K562 (cell line): ENCODE measurements around the gene CDC5L. TPM values are rescaled to one million over a fixed set of nuclear protein-coding genes. Genes with fewer than 3 reads are reported as not detected.

ENCODE experiments used
- ATAC-seq: fragments of 200-7000 bp; cut with Tn5 transposase; 3 replicates; pipeline ENCODE4 v1.9.1; 2020; ENCODE audit warnings: moderate library complexity
- BruUV-seq: library from RNA; stranded (reverse); fragments of 400-500 nt; replicated peaks from 2 replicates; lab custom pipeline; 2021; lab: Mats Ljungman, UMichigan
- CTCF ChIA-PET: fragments of 300-600 bp; formaldehyde crosslinking; extraction: SDS; loops from one replicate; lab custom pipeline; 2021; ENCODE audit warnings: low intra/inter-chr PET ratio; lab: Yijun Ruan, JAX
- POLR2A ChIA-PET: fragments of 300-600, 350-650 bp; sonication (Branson Sonifier 250); formaldehyde crosslinking; extraction: SDS; loops from one replicate; lab custom pipeline; 2021; ENCODE audit warnings: antibody characterized with exemption, inconsistent platforms; lab: Yijun Ruan, JAX
- DNase-seq, 4 experiments: peaks; one replicate each; pipeline versions ENCODE4 v3.0.0 to v3.0.0-alpha.2; 2011 to 2018; ENCODE audit warnings: low spot score in 3 of 4, mixed read lengths in 3 of 4; ENCODE audit errors: extremely low read depth in 1 of 4
- FAIRE-seq: peaks from 2 replicates; lab custom pipeline; 2011; peaks lifted over from hg19 to GRCh38; lab: Jason Lieb, UNC
- H2AFZ ChIP-seq: 2 replicates; pipeline ENCODE4 v1.6.0; 2011; ENCODE audit warnings: low read depth, low read length, control low read depth, inconsistent platforms
- H3K27ac ChIP-seq: fragments of 200-600 bp; 3 replicates; pipeline ENCODE4 v1.8.0; 2011; ENCODE audit warnings: low read depth, mild to moderate bottlenecking, control low read depth, inconsistent platforms, low read length, moderate library complexity, mixed read lengths; ENCODE audit errors: extremely low read depth
- H3K27me3 ChIP-seq, 2 experiments: fragments of 300-600 bp in 1 of 2; 2 replicates in 1 of 2; 3 replicates in 1 of 2; pipeline versions ENCODE4 v1.6.0 to v1.8.0; 2011; ENCODE audit warnings: inconsistent platforms in 2 of 2, low read length in 2 of 2, mild to moderate bottlenecking in 1 of 2, mixed read lengths in 1 of 2, moderate library complexity in 1 of 2; ENCODE audit not compliant: control insufficient read depth in 2 of 2, insufficient read depth in 2 of 2
- H3K36me3 ChIP-seq: fragments of 300-600 bp; 3 replicates; pipeline ENCODE4 v1.8.0; 2011; ENCODE audit warnings: mild to moderate bottlenecking, low read length, inconsistent platforms; ENCODE audit not compliant: control insufficient read depth, insufficient read depth
- H3K4me1 ChIP-seq, 2 experiments: fragments of 200-600 bp in 1 of 2; replicated peaks in 1 of 2; 2 replicates in 1 of 2; 3 replicates in 1 of 2; pipeline versions ENCODE4 v1.5.1 to v1.8.0; 2011; ENCODE audit warnings: inconsistent platforms in 2 of 2, low read length in 2 of 2, mild to moderate bottlenecking in 1 of 2, mixed read lengths in 1 of 2, moderate library complexity in 1 of 2; ENCODE audit not compliant: control insufficient read depth in 2 of 2, insufficient read depth in 2 of 2
- H3K4me2 ChIP-seq: 2 replicates; pipeline ENCODE4 v1.6.1; 2011; ENCODE audit warnings: low read length, control low read depth, inconsistent platforms, mixed read lengths; ENCODE audit not compliant: insufficient read depth
- H3K4me3 ChIP-seq: fragments of 200-600 bp; sonication (generic), shearing (Covaris generic); 2 replicates; pipeline ENCODE4 v1.5.1; 2016; ENCODE audit warnings: control low read depth, inconsistent platforms
- H3K79me2 ChIP-seq: fragments of 200-600 bp; 3 replicates; pipeline ENCODE4 v1.8.0; 2011; ENCODE audit warnings: low read length, inconsistent platforms; ENCODE audit not compliant: control insufficient read depth, insufficient read depth
- H3K9ac ChIP-seq, 2 experiments: 2 replicates each; pipeline versions ENCODE4 v1.6.0 to v1.6.1; 2011; ENCODE audit warnings: low read depth in 2 of 2, low read length in 2 of 2, control low read depth in 1 of 2, inconsistent platforms in 1 of 2, mild to moderate bottlenecking in 1 of 2, mixed read lengths in 1 of 2; ENCODE audit not compliant: insufficient read depth in 1 of 2
- H3K9me1 ChIP-seq: one replicate; pipeline ENCODE4 v1.6.0; 2011; ENCODE audit warnings: inconsistent platforms, mild to moderate bottlenecking, low read length, moderate library complexity; ENCODE audit not compliant: control insufficient read depth, insufficient read depth
- H3K9me3 ChIP-seq: replicated peaks from 2 replicates; pipeline ENCODE4 v1.5.1; 2011; ENCODE audit warnings: low read depth, low read length, inconsistent platforms; ENCODE audit not compliant: control insufficient read depth, insufficient read depth
- H4K20me1 ChIP-seq: replicated peaks from 2 replicates; pipeline ENCODE4 v1.6.1; 2011; ENCODE audit warnings: low read length, inconsistent platforms, mixed read lengths; ENCODE audit not compliant: control insufficient read depth, insufficient read depth
- CCAR2 ChIP-seq: fragments of 200-400 bp; formaldehyde crosslinking; IDR thresholded peaks from 2 replicates; pipeline ENCODE4 v1.6.1; 2017; ENCODE audit warnings: mild to moderate bottlenecking, low read depth, low read length
- DNMT1 ChIP-seq: fragments of 450-650 bp; IDR thresholded peaks from 2 replicates; pipeline ENCODE4 v1.6.1; 2016; ENCODE audit warnings: antibody characterized with exemption, mild to moderate bottlenecking
- ETS2 ChIP-seq: IDR thresholded peaks from 2 replicates; pipeline ENCODE4 v1.6.1; 2016; ENCODE audit warnings: borderline replicate concordance, missing genetic modification characterization, mild to moderate bottlenecking, moderate library complexity, missing compliant biosample characterization; ENCODE audit not compliant: poor library complexity, severe bottlenecking
- FOXJ2 ChIP-seq: fragments of 200-800 bp; sonication (Bioruptor generic); IDR thresholded peaks from 2 replicates; pipeline ENCODE4 v1.6.1; 2016; ENCODE audit warnings: missing genetic modification characterization, missing compliant biosample characterization
- GTF2A2 ChIP-seq: IDR thresholded peaks from 2 replicates; pipeline ENCODE4 v1.6.1; 2016; ENCODE audit warnings: mild to moderate bottlenecking, missing genetic modification characterization, missing compliant biosample characterization
- HMG20A ChIP-seq: fragments of 450-650 bp; formaldehyde crosslinking; conservative IDR thresholded peaks from 2 replicates; pipeline ENCODE4 v1.4.0; 2020; ENCODE audit warnings: mild to moderate bottlenecking, mixed read lengths
- HNRNPUL1 ChIP-seq: fragments of 200-400 bp; formaldehyde crosslinking; IDR thresholded peaks from 2 replicates; pipeline ENCODE4 v1.6.1; 2017; ENCODE audit warnings: low read length
- MCM7 ChIP-seq, 2 experiments: fragments of 450-650 bp; IDR thresholded peaks; 2 replicates each; pipeline ENCODE4 v1.6.1; 2016 to 2018
- NFE2L1 ChIP-seq: fragments of 450-650 bp; IDR thresholded peaks from 2 replicates; pipeline ENCODE4 v1.6.1; 2016; ENCODE audit warnings: missing genetic modification characterization, low read depth, mild to moderate bottlenecking, missing compliant biosample characterization, moderate library complexity, borderline replicate concordance
- SP2 ChIP-seq: IDR thresholded peaks from 2 replicates; pipeline ENCODE4 v1.6.1; 2011; ENCODE audit warnings: mild to moderate bottlenecking, low read depth, low read length, moderate library complexity; ENCODE audit not compliant: poor library complexity, severe bottlenecking; ENCODE audit errors: extremely low read depth
- TAF9B ChIP-seq: fragments of 450-650 bp; IDR thresholded peaks from 2 replicates; pipeline ENCODE4 v1.6.1; 2018; ENCODE audit warnings: mild to moderate bottlenecking; ENCODE audit not compliant: partially characterized antibody
- ZMIZ1 ChIP-seq, 2 experiments: fragments of 150-350 bp in 1 of 2; IDR thresholded peaks; 2 replicates each; pipeline ENCODE4 v1.6.1; 2012 to 2016; ENCODE audit warnings: low read depth in 2 of 2, low read length in 2 of 2, mild to moderate bottlenecking in 1 of 2, moderate library complexity in 1 of 2
- ZNF253 ChIP-seq: fragments of 250-450 bp; sonication (Bioruptor Pico); conservative IDR thresholded peaks from 2 replicates; pipeline ENCODE4 v1.6.1; 2021; ENCODE audit warnings: mild to moderate bottlenecking
- ZNF263 ChIP-seq: sonication (generic); formaldehyde crosslinking; IDR thresholded peaks from 2 replicates; pipeline ENCODE4 v1.8.0; 2022; ENCODE audit warnings: mild to moderate bottlenecking, missing genetic modification reagents, borderline replicate concordance
- ZNF280B ChIP-seq: fragments of 250-450 bp; sonication (Bioruptor Pico); IDR thresholded peaks from 2 replicates; pipeline ENCODE4 v1.5.1; 2021; ENCODE audit warnings: mild to moderate bottlenecking
- ZNF444 ChIP-seq: fragments of 250-450 bp; sonication (Bioruptor Pico); IDR thresholded peaks from 2 replicates; pipeline ENCODE4 v1.4.0; 2020; ENCODE audit warnings: mild to moderate bottlenecking, moderate library complexity
- ZNF639 ChIP-seq, 2 experiments: fragments of 200-800 bp in 1 of 2; sonication (Bioruptor generic) in 1 of 2; sonication (generic) in 1 of 2; formaldehyde crosslinking in 1 of 2; IDR thresholded peaks in 1 of 2; conservative IDR thresholded peaks in 1 of 2; 2 replicates each; pipeline versions ENCODE4 v1.5.0 to v1.6.1; 2016 to 2020; ENCODE audit warnings: missing compliant biosample characterization in 1 of 2, missing genetic modification characterization in 1 of 2, missing genetic modification reagents in 1 of 2
- WGBS: fragments of 100-300 bp; shearing (Covaris generic); methylation state at CpG from one replicate; pipeline ENCODE4 v1.1.6; 2016; ENCODE audit warnings: low coverage, mixed read lengths; ENCODE audit not compliant: insufficient coverage; ENCODE audit errors: missing lambda C conversion rate; 5-methylcytosine and 5-hydroxymethylcytosine counted together
- in situ Hi-C: fragments of 300-500 bp; cut with MboI; formaldehyde crosslinking; loops from 4 replicates; pipeline ENCODE4 v1.15.0; 2018; ENCODE audit warnings: inconsistent platforms, mixed read lengths
- intact Hi-C: fragments of 100-400 bp; cut with micrococcal nuclease; formaldehyde crosslinking; loops from 2 replicates; pipeline ENCODE4 v1.14.2; 2022
- polyA plus RNA-seq, 8 experiments: library from polyadenylated mRNA; depleted of rRNA in 4 of 8; stranded (reverse) in 5 of 8; unstranded in 3 of 8; fragments of >200 nt; fragmentation: Nextera tagmentation in 2 of 8; fragmentation: Illumina TruSeq in 1 of 8; extraction: Ambion mirVana in 2 of 8; extraction: Trizol in 1 of 8; gene quantifications; 2 replicates each; pipeline versions ENCODE4 v1.2.1 to v1.2.3, GENCODE V29; 2011 to 2014; ENCODE audit warnings: inconsistent platforms in 1 of 8, missing spikeins in 1 of 8
- total RNA-seq, 7 experiments: library from RNA; depleted of rRNA in 6 of 7; stranded (reverse); fragments of >200 nt in 6 of 7; fragmentation: Illumina TruSeq in 2 of 7; extraction: Trizol in 2 of 7; gene quantifications; 2 replicates each; pipeline versions ENCODE4 v1.2.1 to v1.2.3, GENCODE V29; 2011 to 2021; ENCODE audit warnings: low replicate concordance in 1 of 7

The CDC5L gene
- total and polyA plus RNA-seq, 9 of the 15 experiments (the other 6 are each of a cell fraction or from before 2014, with no cell fraction given) = 22.3 to 44.2 (median 30.8) TPM

- in situ Hi-C loops = no loop called here
- intact Hi-C loops = no loop called here
- no peak overlapping the region for H2AFZ ChIP-seq
- no TSS peak for BruUV-seq
- ChIA-PET CTCF (interaction anchor here (1.2 to 2.9 kb wide), 2 partner anchors 24 kb away, joined by 4 to 32 read pairs; no protein-coding TSS in a partner anchor), POLR2A (interaction anchor here (0.7 kb wide), 1 partner anchor 26 kb away, joined by 3 read pairs; no protein-coding TSS in a partner anchor)
- peaks cover 3% of the 10 kb centered on the region; the same call in 1 of the 3 replicates for H3K79me2 ChIP-seq
- no peaks in the 10 kb centered on the region for H3K4me1 ChIP-seq
- no peak overlapping the region for H3K4me3 ChIP-seq
- FAIRE-seq = no peak
- no peak for DNase-seq
- H3K27me3 ChIP-seq = no peaks in the 10 kb centered on the region
- H4K20me1 ChIP-seq = no peaks in the 10 kb centered on the region
- H3K4me2 ChIP-seq = no peak overlapping the region
- no peaks in the 10 kb centered on the region for H3K9me3 ChIP-seq
- no peaks in the 10 kb centered on the region for H3K9me1 ChIP-seq
- H3K36me3 ChIP-seq = peaks cover 67% of the 10 kb centered on the region
- ATAC-seq = no peak
- no peak overlapping the region for H3K27ac ChIP-seq
- no peak overlapping the region for H3K9ac ChIP-seq
- 80% methylated on average over 2 of the region's 2 CpGs for WGBS
- TF ChIP-seq TAF9B (no peak), ZNF444 (CRISPR knock-in tag) (no peak), SP2 (no peak), ZMIZ1 (IDR thresholded peaks at IDR 0.05; ENCODE audit: low read depth in 2 of 2, low read length in 2 of 2) (no peak), ZNF639 (CRISPR knock-in tag; conservative IDR thresholded peaks at IDR 0.05 in 1 of 2, IDR thresholded peaks at IDR 0.05 in 1 of 2) (no peak), ZNF263 (no peak), FOXJ2 (tag) (no peak), GTF2A2 (tag) (no peak), MCM7 (IDR thresholded peaks at IDR 0.05) (no peak), ZNF280B (no peak), CCAR2 (no peak), ETS2 (no peak), ZNF253 (CRISPR knock-in tag) (no peak), NFE2L1 (tag) (no peak), HMG20A (CRISPR knock-in tag) (no peak), HNRNPUL1 (no peak), DNMT1 (no peak)
These were observed 44.7 kb downstream of the CDC5L start for GRCh38 chr6:44432227-44432626.
